Measurements from ENCODE around the gene OGDH.

DNA sequence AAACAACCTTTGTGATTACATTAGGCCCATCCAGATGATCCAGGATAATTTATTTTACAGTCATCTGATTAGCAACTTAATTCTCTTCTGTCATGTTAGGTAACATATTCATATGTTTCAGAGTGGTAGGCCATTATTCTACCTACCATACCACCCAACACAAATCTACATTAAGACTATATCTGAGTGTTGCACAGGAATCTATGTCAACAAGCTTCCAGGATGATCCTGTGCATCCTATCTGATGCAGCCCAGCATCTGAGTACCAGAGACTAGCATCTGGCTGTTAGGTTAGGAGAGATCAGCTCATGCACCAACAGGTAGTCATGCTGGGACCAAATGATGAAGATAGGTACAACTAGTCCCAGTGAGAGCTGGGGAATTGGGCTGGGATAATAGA, 31.4 kb upstream of the OGDH start:
- TF ChIP-seq, protein P1, sequence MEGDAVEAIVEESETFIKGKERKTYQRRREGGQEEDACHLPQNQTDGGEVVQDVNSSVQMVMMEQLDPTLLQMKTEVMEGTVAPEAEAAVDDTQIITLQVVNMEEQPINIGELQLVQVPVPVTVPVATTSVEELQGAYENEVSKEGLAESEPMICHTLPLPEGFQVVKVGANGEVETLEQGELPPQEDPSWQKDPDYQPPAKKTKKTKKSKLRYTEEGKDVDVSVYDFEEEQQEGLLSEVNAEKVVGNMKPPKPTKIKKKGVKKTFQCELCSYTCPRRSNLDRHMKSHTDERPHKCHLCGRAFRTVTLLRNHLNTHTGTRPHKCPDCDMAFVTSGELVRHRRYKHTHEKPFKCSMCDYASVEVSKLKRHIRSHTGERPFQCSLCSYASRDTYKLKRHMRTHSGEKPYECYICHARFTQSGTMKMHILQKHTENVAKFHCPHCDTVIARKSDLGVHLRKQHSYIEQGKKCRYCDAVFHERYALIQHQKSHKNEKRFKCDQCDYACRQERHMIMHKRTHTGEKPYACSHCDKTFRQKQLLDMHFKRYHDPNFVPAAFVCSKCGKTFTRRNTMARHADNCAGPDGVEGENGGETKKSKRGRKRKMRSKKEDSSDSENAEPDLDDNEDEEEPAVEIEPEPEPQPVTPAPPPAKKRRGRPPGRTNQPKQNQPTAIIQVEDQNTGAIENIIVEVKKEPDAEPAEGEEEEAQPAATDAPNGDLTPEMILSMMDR (IDR thresholded peaks at IDR 0.05) = no peak
- no peak for TF ChIP-seq POLR2A (IDR thresholded peaks at IDR 0.05)
